T-helper 17 cell (primary cell): ENCODE results near the gene ABL2. TPM values are rescaled to one million over a fixed set of nuclear protein-coding genes. Genes with fewer than 3 reads are reported as not detected.
A peak's percentile ranks its signal among the peaks of the same experiment; 100 is the strongest.
"Not testable (repeated sequence)": the region's sequence is repeated elsewhere in the genome, so short reads cannot be mapped to it uniquely, and the experiment has no call there.

Experiments used
- ATAC-seq: fragments of 150-1000 bp; cut with Tn5 transposase; 2 replicates; pipeline ENCODE4 v1.10.0; 2021; ENCODE audit warnings: mild to moderate bottlenecking, moderate library complexity
- DNase-seq, 3 donors: peaks; one replicate each; pipeline versions ENCODE4 v3.0.0 to v3.0.0-alpha.2; 2020 to 2021
- H3K9me3 ChIP-seq: one replicate; pipeline ENCODE4 v1.7.0; 2013; ENCODE audit warnings: low read length, mild to moderate bottlenecking; ENCODE audit not compliant: control insufficient read depth, poor library complexity, severe bottlenecking
- H3K27ac Mint-ChIP-seq: one replicate; pipeline ENCODE4 v1.8.0; 2022; ENCODE audit warnings: mild to moderate bottlenecking, moderate library complexity, mixed read lengths
- H3K27me3 Mint-ChIP-seq: one replicate; pipeline ENCODE4 v1.8.0; 2022; ENCODE audit warnings: mixed read lengths
- H3K36me3 Mint-ChIP-seq: one replicate; pipeline ENCODE4 v1.8.0; 2022; ENCODE audit warnings: low read depth, mixed read lengths
- H3K4me1 Mint-ChIP-seq: one replicate; pipeline ENCODE4 v1.8.0; 2022; ENCODE audit warnings: mild to moderate bottlenecking, mixed read lengths
- H3K4me3 Mint-ChIP-seq: one replicate; pipeline ENCODE4 v1.8.0; 2022; ENCODE audit warnings: mild to moderate bottlenecking, moderate library complexity, mixed read lengths
- total RNA-seq, 4 donors: library from RNA in 2 of 4; stranded (reverse) in 2 of 4; gene quantifications; one replicate each; pipeline ENCODE4 v1.2.3 and lab custom pipeline; 2022 to 2026

Gene ABL2
- total RNA-seq, 2 donors from 2014 or later = 12.5 to 15.3 TPM

- H3K4me1 Mint-ChIP-seq = peaks cover 13% of the 10 kb centered on the region
Observed at GRCh38 chr1:179153217-179153616, 76.3 kb downstream of the ABL2 start.

GRCh38 chr1:179151908-179152682 lies 77.4 kb downstream of the ABL2 start:
- Mint-ChIP-seq H3K27ac (no peak overlapping the region), H3K36me3 (no peaks in the 10 kb centered on the region), H3K27me3 (no peaks in the 10 kb centered on the region), H3K4me3 (no peak overlapping the region), H3K4me1 (peaks cover 9% of the 10 kb centered on the region)
- ATAC-seq (no peak), DNase-seq (no peak)
- H3K9me3 ChIP-seq = no peaks in the 10 kb centered on the region

More at GRCh38 chr1:179153217-179153616, 76.3 kb downstream of the ABL2 start:
- Mint-ChIP-seq H3K4me3 (no peak overlapping the region), H3K27ac (no peak overlapping the region), H3K27me3 (no peaks in the 10 kb centered on the region), H3K36me3 (no peaks in the 10 kb centered on the region)
- no peaks in the 10 kb centered on the region for H3K9me3 ChIP-seq
- DNase-seq (no peak), ATAC-seq (no peak)

GRCh38 chr1:179146911-179147310 lies 82.6 kb downstream of the ABL2 start:
- H3K27me3 Mint-ChIP-seq = no peaks in the 10 kb centered on the region
- H3K4me1 Mint-ChIP-seq = peaks cover 12% of the 10 kb centered on the region
- DNase-seq = no peak
- no peak overlapping the region for H3K4me3 Mint-ChIP-seq
- no peaks in the 10 kb centered on the region for H3K9me3 ChIP-seq
- peaks cover 2% of the 10 kb centered on the region for H3K36me3 Mint-ChIP-seq
- ATAC-seq = no peak
- H3K27ac Mint-ChIP-seq = no peak overlapping the region

- Mint-ChIP-seq H3K27ac (peak overlapping the region; percentile 21), H3K27me3 (no peaks in the 10 kb centered on the region), H3K4me3 (no peak overlapping the region), H3K36me3 (peaks cover 2% of the 10 kb centered on the region), H3K4me1 (peaks cover 16% of the 10 kb centered on the region)
- no peaks in the 10 kb centered on the region for H3K9me3 ChIP-seq
- no peak for ATAC-seq
- DNase-seq = no peak
Observed at GRCh38 chr1:179146476-179146875, 83.0 kb downstream of the ABL2 start.

- Mint-ChIP-seq H3K36me3 (peaks cover 2% of the 10 kb centered on the region), H3K27ac (peak overlapping the region; percentile 21), H3K4me3 (no peak overlapping the region)
Observed at GRCh38 chr1:179145521-179145920, 84.0 kb downstream of the ABL2 start.

GRCh38 chr1:179144626-179145025 lies 84.9 kb downstream of the ABL2 start:
- Mint-ChIP-seq H3K4me1 (peaks cover 27% of the 10 kb centered on the region), H3K27ac (no peak overlapping the region), H3K4me3 (no peak overlapping the region), H3K27me3 (no peaks in the 10 kb centered on the region), H3K36me3 (peaks cover 2% of the 10 kb centered on the region)
- ATAC-seq (no peak), DNase-seq (no peak)
- H3K9me3 ChIP-seq = no peaks in the 10 kb centered on the region

More at GRCh38 chr1:179145521-179145920, 84.0 kb downstream of the ABL2 start:
- ATAC-seq (no peak), DNase-seq (no peak)
- H3K9me3 ChIP-seq = no peaks in the 10 kb centered on the region
- Mint-ChIP-seq H3K27me3 (no peaks in the 10 kb centered on the region), H3K4me1 (peaks cover 20% of the 10 kb centered on the region)

- peaks cover 33% of the 10 kb centered on the region for H3K4me1 Mint-ChIP-seq
- no peak overlapping the region for H3K27ac Mint-ChIP-seq
- ATAC-seq (peak; percentile 36), DNase-seq (no peak)
- H3K9me3 ChIP-seq = no peaks in the 10 kb centered on the region
- H3K27me3 Mint-ChIP-seq = no peaks in the 10 kb centered on the region
- H3K4me3 Mint-ChIP-seq = no peak overlapping the region
- H3K36me3 Mint-ChIP-seq = peaks cover 4% of the 10 kb centered on the region
Observed at GRCh38 chr1:179143322-179143721, 86.2 kb downstream of the ABL2 start.

- H3K27me3 Mint-ChIP-seq = no peaks in the 10 kb centered on the region
- H3K36me3 Mint-ChIP-seq = peaks cover 4% of the 10 kb centered on the region
- ATAC-seq (peak; percentile 35), DNase-seq (no peak)
- no peak overlapping the region for H3K27ac Mint-ChIP-seq
- H3K4me3 Mint-ChIP-seq = no peak overlapping the region
- no peaks in the 10 kb centered on the region for H3K9me3 ChIP-seq
- peaks cover 33% of the 10 kb centered on the region for H3K4me1 Mint-ChIP-seq
Observed at GRCh38 chr1:179142889-179143299, 86.6 kb downstream of the ABL2 start.

- no peaks in the 10 kb centered on the region for H3K9me3 ChIP-seq
- Mint-ChIP-seq H3K27me3 (no peaks in the 10 kb centered on the region), H3K4me3 (no peak overlapping the region), H3K36me3 (peaks cover 4% of the 10 kb centered on the region), H3K4me1 (peaks cover 33% of the 10 kb centered on the region), H3K27ac (peak overlapping the region; percentile 84)
- ATAC-seq (peak; percentile 45), DNase-seq (no peak)
Observed at GRCh38 chr1:179141592-179142251, 87.8 kb downstream of the ABL2 start.

GRCh38 chr1:179138755-179139154 lies 90.7 kb downstream of the ABL2 start:
- DNase-seq, H3K27me3 Mint-ChIP-seq, H3K4me3 Mint-ChIP-seq, H3K9me3 ChIP-seq, H3K27ac Mint-ChIP-seq, ATAC-seq, H3K36me3 Mint-ChIP-seq: not testable (repeated sequence)
- peaks cover 28% of the 10 kb centered on the region for H3K4me1 Mint-ChIP-seq

- H3K4me1 Mint-ChIP-seq = peaks cover 30% of the 10 kb centered on the region
- ATAC-seq (no peak), DNase-seq (no peak)
- H3K9me3 ChIP-seq = no peaks in the 10 kb centered on the region
- no peaks in the 10 kb centered on the region for H3K27me3 Mint-ChIP-seq
- H3K36me3 Mint-ChIP-seq = peaks cover 2% of the 10 kb centered on the region
- H3K27ac Mint-ChIP-seq = no peak overlapping the region
- no peak overlapping the region for H3K4me3 Mint-ChIP-seq
Observed at GRCh38 chr1:179137617-179138255, 91.7 kb downstream of the ABL2 start.

GRCh38 chr1:179135707-179136106 lies 93.8 kb downstream of the ABL2 start:
- peaks cover 20% of the 10 kb centered on the region for H3K4me1 Mint-ChIP-seq
- DNase-seq, H3K36me3 Mint-ChIP-seq, H3K4me3 Mint-ChIP-seq, H3K27ac Mint-ChIP-seq, H3K9me3 ChIP-seq, ATAC-seq, H3K27me3 Mint-ChIP-seq: not testable (repeated sequence)

GRCh38 chr1:179135168-179135567 lies 94.3 kb downstream of the ABL2 start:
- H3K27me3 Mint-ChIP-seq, H3K4me3 Mint-ChIP-seq, ATAC-seq, H3K9me3 ChIP-seq, H3K36me3 Mint-ChIP-seq, H3K27ac Mint-ChIP-seq, DNase-seq: not testable (repeated sequence)
- H3K4me1 Mint-ChIP-seq = peaks cover 19% of the 10 kb centered on the region
